ENCODE data around the gene TNNI3K. TPM values are rescaled to one million over a fixed set of nuclear protein-coding genes. Genes with fewer than 3 reads are reported as not detected.
"Not testable (repeated sequence)": the region's sequence is repeated elsewhere in the genome, so short reads cannot be mapped to it uniquely, and the experiment has no call there.

TNNI3K gene
- total RNA-seq, 1 experiment from 2014 or later: 0.49 TPM

- no peaks in the 10 kb centered on the region for H3K79me2 ChIP-seq (ENCODE audit: insufficient read depth, low read length)
- no peak overlapping the region for H3K4me2 ChIP-seq (ENCODE audit: low read length)
- ChIA-PET POLR2A (no interaction called here), RAD21 (ENCODE audit: low non-redundant PET in 1 of 2, low total read pairs in 2 of 2, uncharacterized antibody in 2 of 2, unreplicated experiment in 2 of 2) (no interaction called here), CTCF (no interaction called here)
- no peak overlapping the region for H2AFZ ChIP-seq (ENCODE audit: low read depth, low read length, poor library complexity, severe bottlenecking)
- no peak overlapping the region for H3K9ac ChIP-seq (ENCODE audit: low read length)
- intact Hi-C loops (cut with micrococcal nuclease): no loop called here
- DNase-seq (ENCODE audit: low read depth, low spot score): peak; percentile 3
- H3K36me3 ChIP-seq (ENCODE audit: control insufficient read depth in 1 of 2, insufficient read depth in 2 of 2, low read length in 2 of 2): no peaks in the 10 kb centered on the region
- no peaks in the 10 kb centered on the region for H4K20me1 ChIP-seq (ENCODE audit: insufficient read depth)
- H3K27ac ChIP-seq (ENCODE audit: low read depth, low read length): no peak overlapping the region
- no peaks in the 10 kb centered on the region for H3K4me1 ChIP-seq (ENCODE audit: control insufficient read depth in 1 of 2, insufficient read depth in 2 of 2, low read length in 2 of 2)
- no peaks in the 10 kb centered on the region for H3K27me3 ChIP-seq (ENCODE audit: insufficient read depth, low read length)
- TF ChIP-seq SP1 (IDR thresholded peaks at IDR 0.05; ENCODE audit: low read depth) (no peak), CBX3 (IDR thresholded peaks at IDR 0.05; ENCODE audit: low read depth) (no peak), TCF7L2 (IDR thresholded peaks at IDR 0.05; ENCODE audit: borderline replicate concordance, extremely low read depth, insufficient read depth, insufficient read length) (peak; percentile 26), JUND (IDR thresholded peaks at IDR 0.05) (no peak)
- BruUV-seq (replicated peaks): no TSS peak
- ATAC-seq: peak; percentile 30; the same call in 1 of the 2 replicates
- no peaks in the 10 kb centered on the region for H3K9me3 ChIP-seq (ENCODE audit: control insufficient read depth in 1 of 2, insufficient read depth in 1 of 2, low read depth in 1 of 2, low read length in 2 of 2)
- no peak overlapping the region for H3K4me3 ChIP-seq (replicated peaks in 1 of 2; ENCODE audit: low read depth in 1 of 2, low read length in 2 of 2)
- H3K9me2 ChIP-seq (ENCODE audit: insufficient read depth): no peaks in the 10 kb centered on the region
Measured at GRCh38 chr1:74246315-74246714, 11.1 kb downstream of the TNNI3K start.

DNA sequence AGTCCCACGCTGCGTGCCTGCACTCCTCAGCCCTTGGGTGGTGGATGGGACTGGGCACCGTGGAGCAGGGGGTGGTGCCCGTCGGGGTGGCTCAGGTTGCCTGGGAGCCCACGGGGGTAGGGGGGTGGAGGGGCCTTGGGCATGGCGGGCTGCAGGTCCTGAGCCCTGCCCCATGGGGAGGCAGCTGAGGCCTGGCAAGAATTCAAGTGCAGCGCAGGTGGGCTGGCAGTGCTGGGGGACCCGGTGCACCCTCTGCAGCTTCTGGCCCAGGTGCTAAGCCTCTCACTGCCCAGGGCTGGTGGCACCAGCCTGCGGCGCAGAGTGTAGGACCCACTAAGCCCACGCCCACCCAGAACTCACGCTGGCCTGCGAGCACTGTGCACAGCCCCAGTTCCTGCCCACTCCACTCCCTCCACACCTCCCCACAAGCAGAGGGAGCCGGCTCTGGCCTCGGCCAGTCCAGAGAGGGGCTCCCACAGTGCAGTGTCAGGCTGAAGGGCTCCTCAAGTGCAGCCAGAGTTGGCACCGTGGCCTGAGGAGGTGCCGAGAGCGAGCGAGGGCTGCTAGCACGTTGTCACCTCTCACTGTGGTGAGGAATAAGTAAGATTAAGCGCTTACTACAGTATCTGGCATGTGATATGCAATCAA is 12.8 kb downstream of the TNNI3K start:
- ATAC-seq (no peak), DNase-seq (ENCODE audit: low read depth, low spot score) (no peak)
- BruUV-seq (replicated peaks): no TSS peak
- Histone ChIP-seq H4K20me1 (ENCODE audit: insufficient read depth) (no peaks in the 10 kb centered on the region), H3K9me2 (ENCODE audit: insufficient read depth) (no peaks in the 10 kb centered on the region), H3K27ac (ENCODE audit: low read depth, low read length) (no peak overlapping the region), H3K36me3 (ENCODE audit: control insufficient read depth in 1 of 2, insufficient read depth in 2 of 2, low read length in 2 of 2) (no peaks in the 10 kb centered on the region), H3K9ac (ENCODE audit: low read length) (no peak overlapping the region), H3K4me1 (ENCODE audit: control insufficient read depth in 1 of 2, insufficient read depth in 2 of 2, low read length in 2 of 2) (no peaks in the 10 kb centered on the region), H3K9me3 (ENCODE audit: control insufficient read depth in 1 of 2, insufficient read depth in 1 of 2, low read depth in 1 of 2, low read length in 2 of 2) (no peaks in the 10 kb centered on the region), H2AFZ (ENCODE audit: low read depth, low read length, poor library complexity, severe bottlenecking) (no peak overlapping the region), H3K4me3 (replicated peaks in 1 of 2; ENCODE audit: low read depth in 1 of 2, low read length in 2 of 2) (no peak overlapping the region), H3K4me2 (ENCODE audit: low read length) (no peak overlapping the region), H3K27me3 (ENCODE audit: insufficient read depth, low read length) (no peaks in the 10 kb centered on the region), H3K79me2 (ENCODE audit: insufficient read depth, low read length) (no peaks in the 10 kb centered on the region)
- TF ChIP-seq CEBPB (IDR thresholded peaks at IDR 0.05; ENCODE audit: low read depth) (no peak), ZBTB33 (IDR thresholded peaks at IDR 0.05; ENCODE audit: extremely low read depth, insufficient replicate concordance, low read length) (no peak), EZH2 (IDR thresholded peaks at IDR 0.05) (no peak)
- CTCF ChIA-PET: no interaction called here
- intact Hi-C loops (cut with micrococcal nuclease): no loop called here
- POLR2A ChIA-PET: no interaction called here
- RAD21 ChIA-PET (ENCODE audit: low non-redundant PET in 1 of 2, low total read pairs in 2 of 2, uncharacterized antibody in 2 of 2, unreplicated experiment in 2 of 2): no interaction called here

- intact Hi-C loops (cut with micrococcal nuclease); H3K36me3 ChIP-seq (ENCODE audit: control insufficient read depth in 1 of 2, insufficient read depth in 2 of 2, low read length in 2 of 2); H3K4me2 ChIP-seq (ENCODE audit: low read length); H3K9ac ChIP-seq (ENCODE audit: low read length); H3K27me3 ChIP-seq (ENCODE audit: insufficient read depth, low read length); H3K4me3 ChIP-seq (replicated peaks in 1 of 2; ENCODE audit: low read depth in 1 of 2, low read length in 2 of 2); POLR2A ChIA-PET; H4K20me1 ChIP-seq (ENCODE audit: insufficient read depth); RAD21 ChIA-PET (ENCODE audit: low non-redundant PET in 1 of 2, low total read pairs in 2 of 2, uncharacterized antibody in 2 of 2, unreplicated experiment in 2 of 2); BruUV-seq (replicated peaks); H2AFZ ChIP-seq (ENCODE audit: low read depth, low read length, poor library complexity, severe bottlenecking); H3K4me1 ChIP-seq (ENCODE audit: control insufficient read depth in 1 of 2, insufficient read depth in 2 of 2, low read length in 2 of 2); CTCF ChIA-PET; H3K9me2 ChIP-seq (ENCODE audit: insufficient read depth); H3K27ac ChIP-seq (ENCODE audit: low read depth, low read length); ATAC-seq; H3K9me3 ChIP-seq (ENCODE audit: control insufficient read depth in 1 of 2, insufficient read depth in 1 of 2, low read depth in 1 of 2, low read length in 2 of 2); H3K79me2 ChIP-seq (ENCODE audit: insufficient read depth, low read length); DNase-seq (ENCODE audit: low read depth, low spot score): not testable (repeated sequence)
Measured at GRCh38 chr1:74253243-74253824, 18.1 kb downstream of the TNNI3K start.
